Endothelial cell of umbilical vein (primary cell): ENCODE results near the gene KRT33B.

ENCODE experiments used
- CTCF ChIP-seq, 2 donors: IDR thresholded peaks; 1 replicate in 1 of 2; 2 replicates in 1 of 2; pipeline ENCODE4 v1.5.1; 2011; ENCODE audit warnings: low read length in 2 of 2, mild to moderate bottlenecking in 2 of 2, moderate library complexity in 2 of 2, control low read depth in 1 of 2, inconsistent platforms in 1 of 2, low read depth in 1 of 2; ENCODE audit not compliant: insufficient read depth in 1 of 2; ENCODE audit errors: extremely low read depth in 1 of 2
- EZH2 ChIP-seq: IDR thresholded peaks from 2 replicates; pipeline ENCODE4 v1.6.1; 2012; ENCODE audit warnings: borderline replicate concordance, low read depth, mild to moderate bottlenecking, moderate library complexity, low read length, inconsistent platforms; ENCODE audit not compliant: severe bottlenecking
- FOS ChIP-seq: IDR thresholded peaks from 2 replicates; pipeline ENCODE4 v1.6.1; 2011; ENCODE audit warnings: mild to moderate bottlenecking, low read length, moderate library complexity, borderline replicate concordance; ENCODE audit not compliant: insufficient read depth
- GATA2 ChIP-seq: IDR thresholded peaks from 2 replicates; pipeline ENCODE4 v1.7.0; 2011; ENCODE audit warnings: low read depth, mild to moderate bottlenecking, moderate library complexity, mixed read lengths, low read length; ENCODE audit not compliant: insufficient read length, insufficient read depth
- JUN ChIP-seq: IDR thresholded peaks from 2 replicates; pipeline ENCODE4 v1.6.1; 2011; ENCODE audit warnings: borderline replicate concordance, low read depth; ENCODE audit not compliant: insufficient read length, insufficient read depth
- MYC ChIP-seq: IDR thresholded peaks from one replicate; pipeline ENCODE4 v1.6.1; 2011; ENCODE audit warnings: mild to moderate bottlenecking, low read depth, low read length
- POLR2A ChIP-seq: IDR thresholded peaks from 2 replicates; pipeline ENCODE4 v1.6.1; 2012; ENCODE audit warnings: low read depth, mild to moderate bottlenecking, control low read depth, low read length
- POLR2AphosphoS5 ChIP-seq: IDR thresholded peaks from 2 replicates; pipeline ENCODE4 v1.6.1; 2012; ENCODE audit warnings: low read depth, mild to moderate bottlenecking, control low read depth, low read length, moderate library complexity; ENCODE audit not compliant: insufficient read depth
- TF ChIP-seq, protein P1 (sequence below): IDR thresholded peaks from 2 replicates; pipeline ENCODE4 v1.6.1; 2011; ENCODE audit not compliant: insufficient read depth, insufficient read length

- TF ChIP-seq CTCF (IDR thresholded peaks at IDR 0.05; ENCODE audit: extremely low read depth in 1 of 2, insufficient read depth in 1 of 2, low read depth in 1 of 2, low read length in 2 of 2) (no peak), POLR2AphosphoS5 (no peak), POLR2A (no peak), JUN (no peak), EZH2 (no peak), MYC (no peak), GATA2 (no peak), FOS (no peak)
- TF ChIP-seq, protein P1, sequence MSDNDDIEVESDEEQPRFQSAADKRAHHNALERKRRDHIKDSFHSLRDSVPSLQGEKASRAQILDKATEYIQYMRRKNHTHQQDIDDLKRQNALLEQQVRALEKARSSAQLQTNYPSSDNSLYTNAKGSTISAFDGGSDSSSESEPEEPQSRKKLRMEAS = no peak
Observed at GRCh38 chr17:41403404-41404023, 33.9 kb upstream of the KRT33B start.
